CD14-positive monocyte (primary cell): ENCODE measurements around the gene FAM135A. TPM values are rescaled to one million over a fixed set of nuclear protein-coding genes. Genes with fewer than 3 reads are reported as not detected.
"Not testable (repeated sequence)": the region's sequence is repeated elsewhere in the genome, so short reads cannot be mapped to it uniquely, and the experiment has no call there.

ENCODE experiments used
- DNase-seq, 3 donors: peaks; one replicate each; pipeline ENCODE4 v3.0.0-alpha.2; 2011 to 2022
- H2AFZ ChIP-seq: 2 replicates; pipeline ENCODE4 v1.6.0; 2012; ENCODE audit warnings: mild to moderate bottlenecking, low read depth, low read length, inconsistent platforms; ENCODE audit not compliant: insufficient read depth, poor library complexity, severe bottlenecking
- H3K27ac ChIP-seq, 2 donors: 1 replicate in 1 of 2; 2 replicates in 1 of 2; pipeline ENCODE4 v1.5.1; 2012 to 2013; ENCODE audit warnings: low read length in 2 of 2, control low read depth in 1 of 2, inconsistent platforms in 1 of 2, low read depth in 1 of 2, mild to moderate bottlenecking in 1 of 2
- H3K27me3 ChIP-seq, 2 donors: one replicate each; pipeline versions ENCODE4 v1.6.0 to v1.6.1; 2011 to 2013; ENCODE audit warnings: low read length in 2 of 2; ENCODE audit not compliant: control insufficient read depth in 2 of 2, insufficient read depth in 2 of 2
- H3K36me3 ChIP-seq, 2 donors: replicated peaks in 1 of 2; 1 replicate in 1 of 2; 2 replicates in 1 of 2; pipeline versions ENCODE4 v1.5.1 to v1.6.1; 2012 to 2013; ENCODE audit warnings: low read length in 2 of 2, control low read depth in 1 of 2, inconsistent platforms in 1 of 2, mild to moderate bottlenecking in 1 of 2; ENCODE audit not compliant: insufficient read depth in 2 of 2, control insufficient read depth in 1 of 2
- H3K4me1 ChIP-seq, 2 donors: 1 replicate in 1 of 2; 2 replicates in 1 of 2; pipeline versions ENCODE4 v1.5.1 to v1.6.1; 2012 to 2013; ENCODE audit warnings: low read length in 2 of 2, control low read depth in 1 of 2, inconsistent platforms in 1 of 2, mild to moderate bottlenecking in 1 of 2, moderate library complexity in 1 of 2; ENCODE audit not compliant: insufficient read depth in 2 of 2, control insufficient read depth in 1 of 2
- H3K4me2 ChIP-seq: replicated peaks from 2 replicates; pipeline ENCODE3; 2012; ENCODE audit warnings: low read length, moderate library complexity, mild to moderate bottlenecking; ENCODE audit not compliant: poor library complexity, severe bottlenecking; ENCODE audit errors: extremely low read depth
- H3K4me3 ChIP-seq, 3 experiments: fragments of 200-600 bp in 1 of 3; sonication (generic) in 1 of 3; replicated peaks in 1 of 3; 1 replicate in 2 of 3; 2 replicates in 1 of 3; pipeline ENCODE4 v1.5.1; 2011 to 2013; ENCODE audit warnings: low read length in 3 of 3, mild to moderate bottlenecking in 3 of 3, control low read depth in 2 of 3, low read depth in 2 of 3, inconsistent platforms in 1 of 3, moderate library complexity in 1 of 3
- H3K79me2 ChIP-seq: 2 replicates; pipeline ENCODE4 v1.6.0; 2012; ENCODE audit warnings: mild to moderate bottlenecking, control low read depth, inconsistent platforms, low read length, moderate library complexity; ENCODE audit not compliant: insufficient read depth
- H3K9ac ChIP-seq: 2 replicates; pipeline ENCODE4 v1.6.0; 2017; ENCODE audit warnings: low read length, mild to moderate bottlenecking; ENCODE audit not compliant: insufficient read depth, poor library complexity, severe bottlenecking
- H3K9me3 ChIP-seq, 2 donors: replicated peaks in 1 of 2; 1 replicate in 1 of 2; 2 replicates in 1 of 2; pipeline versions ENCODE4 v1.5.1 to v1.6.1; 2012 to 2013; ENCODE audit warnings: low read length in 2 of 2, control low read depth in 1 of 2; ENCODE audit not compliant: control insufficient read depth in 1 of 2, insufficient read depth in 1 of 2
- H4K20me1 ChIP-seq: 2 replicates; pipeline ENCODE4 v1.6.0; 2012; ENCODE audit warnings: mild to moderate bottlenecking, low read length, control low read depth, moderate library complexity; ENCODE audit not compliant: insufficient read depth
- H3K27ac Mint-ChIP-seq, 7 donors: one replicate each; pipeline ENCODE4 v1.8.0; 2020; ENCODE audit warnings: mild to moderate bottlenecking in 7 of 7, mixed read lengths in 7 of 7, moderate library complexity in 6 of 7, inconsistent platforms in 2 of 7
- H3K27me3 Mint-ChIP-seq, 3 donors: one replicate each; pipeline ENCODE4 v1.8.0; 2021 to 2022; ENCODE audit warnings: low read depth in 3 of 3, mild to moderate bottlenecking in 3 of 3, mixed read lengths in 3 of 3, moderate library complexity in 3 of 3, inconsistent platforms in 1 of 3
- H3K36me3 Mint-ChIP-seq, 2 donors: one replicate each; pipeline ENCODE4 v1.8.0; 2020; ENCODE audit warnings: mixed read lengths in 2 of 2, inconsistent platforms in 1 of 2, mild to moderate bottlenecking in 1 of 2
- H3K4me1 Mint-ChIP-seq: one replicate; pipeline ENCODE4 v1.8.0; 2020; ENCODE audit warnings: mild to moderate bottlenecking, mixed read lengths
- H3K4me3 Mint-ChIP-seq, 2 donors: one replicate each; pipeline ENCODE4 v1.8.0; 2020; ENCODE audit warnings: mild to moderate bottlenecking in 2 of 2, mixed read lengths in 2 of 2, moderate library complexity in 1 of 2
- H3K9me3 Mint-ChIP-seq, 7 donors: one replicate each; pipeline ENCODE4 v1.8.0; 2020 to 2022; ENCODE audit warnings: mixed read lengths in 7 of 7, mild to moderate bottlenecking in 6 of 7, moderate library complexity in 6 of 7, inconsistent platforms in 2 of 7
- WGBS: methylation state at CpG from one replicate; pipeline ENCODE4 v1.1.5; 2013; ENCODE audit warnings: missing lambda C conversion rate; ENCODE audit not compliant: insufficient coverage; 5-methylcytosine and 5-hydroxymethylcytosine counted together
- intact Hi-C, 2 donors: fragments of 100-400 bp; cut with micrococcal nuclease; formaldehyde crosslinking; loops; one replicate each; pipeline versions ENCODE4 v1.15.0 to v1.15.1; 2023
- polyA plus RNA-seq, 3 donors: library from polyadenylated mRNA; depleted of rRNA in 1 of 3; unstranded in 2 of 3; stranded (reverse) in 1 of 3; fragments of 300-500 nt in 2 of 3; fragments of >200 nt in 1 of 3; fragmentation: Illumina TruSeq in 2 of 3; gene quantifications; 1 replicate in 2 of 3; 2 replicates in 1 of 3; pipeline ENCODE4 v1.2.3, GENCODE V29; 2012 to 2021
- TF ChIP-seq, protein P1 (sequence below): fragments of 200-600 bp; IDR thresholded peaks from one replicate; pipeline ENCODE4 v1.8.0; 2022; ENCODE audit warnings: antibody characterized with exemption, mild to moderate bottlenecking

The FAM135A gene
- polyA plus RNA-seq, 3 donors: 4.1 to 10.3 (median 5.4) TPM

DNA sequence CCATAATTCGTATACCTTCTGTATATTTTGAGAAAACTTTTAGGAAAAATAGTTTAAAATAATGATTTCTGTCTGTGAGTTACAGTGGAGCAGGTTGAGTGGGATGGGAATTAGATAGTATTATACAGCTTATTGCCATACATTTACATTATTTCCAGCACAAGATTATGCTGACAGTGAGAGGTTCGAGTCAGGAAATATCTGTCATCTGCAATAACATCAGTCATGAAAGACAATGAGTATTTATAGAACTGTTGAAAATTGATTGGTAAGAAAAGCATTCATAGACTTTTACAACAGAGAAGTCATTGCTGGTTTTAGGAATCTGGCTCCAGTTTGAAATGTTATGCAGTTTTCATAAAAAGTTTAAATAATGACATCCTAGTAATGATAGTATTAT lies 45.9 kb downstream of the FAM135A start:
- no peaks in the 10 kb centered on the region for H3K4me1 Mint-ChIP-seq
- Histone ChIP-seq H3K4me2 (no peak overlapping the region), H3K4me1 (no peaks in the 10 kb centered on the region), H3K9me3 (no peaks in the 10 kb centered on the region), H3K36me3 (peaks cover 6 to 31% of the 10 kb centered on the region in 2 donors), H3K4me3 (no peak overlapping the region), H4K20me1 (no peaks in the 10 kb centered on the region), H3K9ac (no peak overlapping the region), H3K79me2 (no peaks in the 10 kb centered on the region), H3K27ac (no peak overlapping the region), H2AFZ (no peak overlapping the region), H3K27me3 (no peaks in the 10 kb centered on the region)
- peaks cover 0 to 3% (median 0%) of the 10 kb centered on the region in 7 donors for H3K9me3 Mint-ChIP-seq
- H3K4me3 Mint-ChIP-seq: no peak overlapping the region
- no peak overlapping the region for H3K27ac Mint-ChIP-seq
- intact Hi-C loops: no loop called here
- DNase-seq: no peak
- no peaks in the 10 kb centered on the region for H3K27me3 Mint-ChIP-seq
- H3K36me3 Mint-ChIP-seq: peaks cover 28 to 33% of the 10 kb centered on the region in 2 donors
- TF ChIP-seq, protein P1, sequence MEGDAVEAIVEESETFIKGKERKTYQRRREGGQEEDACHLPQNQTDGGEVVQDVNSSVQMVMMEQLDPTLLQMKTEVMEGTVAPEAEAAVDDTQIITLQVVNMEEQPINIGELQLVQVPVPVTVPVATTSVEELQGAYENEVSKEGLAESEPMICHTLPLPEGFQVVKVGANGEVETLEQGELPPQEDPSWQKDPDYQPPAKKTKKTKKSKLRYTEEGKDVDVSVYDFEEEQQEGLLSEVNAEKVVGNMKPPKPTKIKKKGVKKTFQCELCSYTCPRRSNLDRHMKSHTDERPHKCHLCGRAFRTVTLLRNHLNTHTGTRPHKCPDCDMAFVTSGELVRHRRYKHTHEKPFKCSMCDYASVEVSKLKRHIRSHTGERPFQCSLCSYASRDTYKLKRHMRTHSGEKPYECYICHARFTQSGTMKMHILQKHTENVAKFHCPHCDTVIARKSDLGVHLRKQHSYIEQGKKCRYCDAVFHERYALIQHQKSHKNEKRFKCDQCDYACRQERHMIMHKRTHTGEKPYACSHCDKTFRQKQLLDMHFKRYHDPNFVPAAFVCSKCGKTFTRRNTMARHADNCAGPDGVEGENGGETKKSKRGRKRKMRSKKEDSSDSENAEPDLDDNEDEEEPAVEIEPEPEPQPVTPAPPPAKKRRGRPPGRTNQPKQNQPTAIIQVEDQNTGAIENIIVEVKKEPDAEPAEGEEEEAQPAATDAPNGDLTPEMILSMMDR: no peak
- no CpG with 5 or more reads among the region's 2 CpGs for WGBS

DNA sequence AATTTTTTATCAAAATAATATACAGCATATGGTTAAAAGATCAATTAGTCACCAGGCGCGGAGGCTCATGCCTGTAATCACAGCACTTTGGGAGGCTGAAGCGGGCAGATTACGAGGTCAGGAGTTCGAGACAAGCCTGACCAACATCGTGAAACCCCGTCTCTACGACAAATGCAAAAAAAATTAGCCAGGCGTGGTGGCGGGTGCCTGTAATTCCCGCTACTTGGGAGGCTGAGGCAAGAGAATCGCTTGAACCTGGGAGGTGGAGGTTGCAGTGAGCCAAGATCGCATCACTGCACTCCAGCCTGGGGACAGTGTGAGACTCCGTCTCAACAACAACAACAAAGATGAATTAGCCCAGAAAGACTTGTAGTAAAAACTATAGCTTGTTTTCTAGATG lies 46.4 kb downstream of the FAM135A start:
- H3K27me3 Mint-ChIP-seq, H2AFZ ChIP-seq, H3K27ac ChIP-seq, H3K27ac Mint-ChIP-seq, H3K4me1 Mint-ChIP-seq, H3K9me3 ChIP-seq, H3K4me3 ChIP-seq, H3K4me1 ChIP-seq, H3K27me3 ChIP-seq, H3K9ac ChIP-seq, H3K79me2 ChIP-seq, intact Hi-C loops, H3K9me3 Mint-ChIP-seq, H4K20me1 ChIP-seq, H3K4me2 ChIP-seq, H3K4me3 Mint-ChIP-seq, DNase-seq: not testable (repeated sequence)
- 98% methylated on average over 10 of the region's 14 CpGs for WGBS
- H3K36me3 Mint-ChIP-seq: peaks cover 24 to 32% of the 10 kb centered on the region in 2 donors
- H3K36me3 ChIP-seq: peaks cover 6 to 31% of the 10 kb centered on the region in 2 donors
